ENCODE data around the gene SLC26A5.
A peak's percentile ranks its signal among the peaks of the same experiment; 100 is the strongest.

SLC26A5 gene

GRCh38 chr7:103344453-103345149 lies 101.4 kb downstream of the SLC26A5 start, which contains the start of gene DNAJC2:
Gene DNAJC2, minus strand, starts transcription at chr7:103344767. Its CDS starts 145 bp downstream, at chr7:103344622.
- DNase-seq, result peak; percentile 91

DNA sequence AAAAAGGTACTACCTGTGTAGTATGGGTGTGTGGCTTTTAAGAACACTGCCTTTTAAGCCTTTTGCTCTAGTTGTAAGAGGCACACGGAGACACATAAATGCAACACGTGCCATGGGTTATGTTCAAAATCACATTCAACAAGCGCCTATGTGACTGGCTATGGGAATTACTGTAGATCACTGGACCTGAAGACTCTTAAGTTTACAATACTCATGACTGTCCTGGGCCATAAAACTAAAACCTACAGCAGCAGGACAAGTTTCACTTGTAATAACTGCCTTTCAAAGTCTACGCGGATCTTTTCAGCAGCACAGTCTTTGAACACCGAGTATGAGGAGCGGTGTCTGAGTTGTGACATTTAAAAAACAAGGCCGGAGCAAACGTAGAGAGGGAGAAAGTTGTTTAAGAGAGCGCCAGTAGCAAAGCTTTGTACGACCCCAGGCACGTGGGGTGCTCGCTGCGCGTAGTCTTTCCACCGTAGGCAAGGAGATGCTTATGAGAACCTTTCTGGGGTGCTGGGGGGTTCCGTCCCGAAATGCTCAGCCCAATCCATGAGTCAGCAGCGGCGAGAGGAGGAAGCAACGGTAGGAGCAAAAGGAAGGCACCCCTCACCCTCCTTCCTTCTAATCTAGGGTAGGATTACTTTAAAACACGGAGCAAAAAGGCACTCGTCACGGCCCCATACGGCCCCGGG lies 102.1 kb downstream of the SLC26A5 start:
- DNase-seq, result peak; percentile 3

- no peak for DNase-seq
Measured at GRCh38 chr7:103343332-103343731, 102.7 kb downstream of the SLC26A5 start.

DNA sequence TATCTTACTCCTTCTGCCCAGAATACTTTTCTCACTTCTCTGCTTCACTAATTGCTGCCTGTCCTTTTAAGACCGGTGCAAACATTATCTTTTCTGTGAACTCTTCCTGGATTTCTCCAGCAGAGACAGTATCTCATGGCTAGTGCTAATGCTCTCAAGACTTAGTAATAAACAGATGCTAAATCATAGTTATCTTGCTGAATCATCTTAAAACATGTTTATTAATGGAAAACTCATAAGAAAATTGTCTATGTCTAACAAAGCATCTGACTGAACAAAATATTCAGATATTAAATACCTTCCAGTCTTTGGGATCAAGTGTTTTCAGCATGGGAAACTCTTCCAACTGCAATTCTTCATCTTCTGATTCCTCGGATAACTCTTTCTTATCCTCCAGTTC lies 104.5 kb downstream of the SLC26A5 start:
- DNase-seq, result no peak

DNA sequence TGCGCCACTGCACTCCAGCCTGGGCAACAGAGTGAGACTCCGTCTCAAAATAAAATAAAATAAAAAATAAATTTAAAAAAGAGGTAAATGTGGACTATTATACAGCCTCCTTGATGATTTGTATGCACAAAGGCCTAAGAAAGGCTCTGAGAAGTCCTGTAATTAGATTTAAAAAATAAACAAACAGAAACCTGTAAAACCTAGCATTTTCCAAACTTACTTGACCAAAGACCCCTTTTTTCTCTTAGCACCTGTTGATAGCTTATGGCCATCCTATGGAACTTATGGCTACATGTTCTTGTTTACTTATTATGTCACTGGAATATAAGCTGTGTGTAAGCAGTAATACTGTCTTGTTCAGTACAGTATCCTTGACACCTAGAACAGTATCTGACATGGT lies 107.1 kb downstream of the SLC26A5 start:
- DNase-seq, result no peak

- DNase-seq, result no peak
Measured at GRCh38 chr7:103336761-103337160, 109.2 kb downstream of the SLC26A5 start.

- DNase-seq, result no peak
Measured at GRCh38 chr7:103325744-103326143, 120.3 kb downstream of the SLC26A5 start.

Measured in NCI-H226 (cell line).